ENCODE data around the gene FASTKD3. TPM values are rescaled to one million over a fixed set of nuclear protein-coding genes. Genes with fewer than 3 reads are reported as not detected.

Gene FASTKD3
- total and polyA plus RNA-seq, 12 donors = 8.5 to 32.0 (median 19.9) TPM

DNA sequence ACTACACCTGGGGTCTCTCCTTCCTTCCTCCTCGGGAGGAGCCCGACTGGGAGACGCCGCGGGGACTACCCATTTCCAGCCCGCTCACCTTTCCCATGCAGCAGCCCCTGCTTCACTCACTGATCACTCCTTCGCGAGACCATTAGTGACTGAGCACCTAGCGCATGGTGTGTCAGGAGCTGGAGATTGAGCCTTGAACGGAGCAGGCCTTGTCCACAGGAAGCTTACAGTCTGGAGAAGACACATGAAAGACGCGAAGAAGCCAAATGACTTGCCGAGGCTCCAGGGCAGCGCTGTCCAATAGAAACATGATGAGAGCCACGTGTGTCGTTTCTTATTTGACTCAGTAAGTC lies 17.6 kb downstream of the FASTKD3 start:
- Histone ChIP-seq H3K27ac (peak overlapping the region in 1 of 5 donors; percentile 34), H3K4me3 (peak overlapping the region in 1 of 4 donors; percentile 54), H3K4me1 (replicated peaks in 1 of 2) (peaks cover 0 to 12% of the 10 kb centered on the region in 2 donors), H3K9me3 (replicated peaks in 1 of 3) (no peaks in the 10 kb centered on the region), H3K36me3 (replicated peaks in 1 of 2) (no peaks in the 10 kb centered on the region), H3K27me3 (no peaks in the 10 kb centered on the region)
- no peak for DNase-seq
- intact Hi-C loops (cut with DNase I) = no loop called here
- WGBS, 4 donors = 57 to 66% (median 62%) methylated on average over 16 of the region's 16 CpGs
- TF ChIP-seq, protein P1, sequence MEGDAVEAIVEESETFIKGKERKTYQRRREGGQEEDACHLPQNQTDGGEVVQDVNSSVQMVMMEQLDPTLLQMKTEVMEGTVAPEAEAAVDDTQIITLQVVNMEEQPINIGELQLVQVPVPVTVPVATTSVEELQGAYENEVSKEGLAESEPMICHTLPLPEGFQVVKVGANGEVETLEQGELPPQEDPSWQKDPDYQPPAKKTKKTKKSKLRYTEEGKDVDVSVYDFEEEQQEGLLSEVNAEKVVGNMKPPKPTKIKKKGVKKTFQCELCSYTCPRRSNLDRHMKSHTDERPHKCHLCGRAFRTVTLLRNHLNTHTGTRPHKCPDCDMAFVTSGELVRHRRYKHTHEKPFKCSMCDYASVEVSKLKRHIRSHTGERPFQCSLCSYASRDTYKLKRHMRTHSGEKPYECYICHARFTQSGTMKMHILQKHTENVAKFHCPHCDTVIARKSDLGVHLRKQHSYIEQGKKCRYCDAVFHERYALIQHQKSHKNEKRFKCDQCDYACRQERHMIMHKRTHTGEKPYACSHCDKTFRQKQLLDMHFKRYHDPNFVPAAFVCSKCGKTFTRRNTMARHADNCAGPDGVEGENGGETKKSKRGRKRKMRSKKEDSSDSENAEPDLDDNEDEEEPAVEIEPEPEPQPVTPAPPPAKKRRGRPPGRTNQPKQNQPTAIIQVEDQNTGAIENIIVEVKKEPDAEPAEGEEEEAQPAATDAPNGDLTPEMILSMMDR (IDR thresholded peaks at IDR 0.05) = peak in 1 of 6 experiments; percentile 1
- no peak for TF ChIP-seq POLR2A (IDR thresholded peaks at IDR 0.05)

GRCh38 chr5:7850395-7851239 lies 18.2 kb downstream of the FASTKD3 start, which contains the start of gene CFAP90:
CFAP90 (minus strand) TSS chr5:7851133; CDS start chr5:7851021, 112 bp downstream.
- H3K27me3 ChIP-seq = no peaks in the 10 kb centered on the region
- TF ChIP-seq, protein P1 (IDR thresholded peaks at IDR 0.05) = peak in 4 of 6 experiments; percentile 8 to 43 (median 25)
- no peak for TF ChIP-seq POLR2A (IDR thresholded peaks at IDR 0.05)
- peak within 1 kb of the TSS in 2 of 4 donors; percentile 34 to 54 for H3K4me3 ChIP-seq
- H3K36me3 ChIP-seq (replicated peaks in 1 of 2) = no peaks in the 10 kb centered on the region
- intact Hi-C loops (cut with DNase I) = no loop called here
- H3K27ac ChIP-seq = peak within 1 kb of the TSS in 2 of 5 donors; percentile 10 to 34
- WGBS, 4 donors = 0 to 10% (median 1%) methylated on average over 2 to 76 of the region's 76 CpGs
- no peaks in the 10 kb centered on the region for H3K9me3 ChIP-seq (replicated peaks in 1 of 3)
- DNase-seq = peak; percentile 30 to 75 (median 50)
- peaks cover 0 to 12% of the 10 kb centered on the region in 2 donors for H3K4me1 ChIP-seq (replicated peaks in 1 of 2)

DNA sequence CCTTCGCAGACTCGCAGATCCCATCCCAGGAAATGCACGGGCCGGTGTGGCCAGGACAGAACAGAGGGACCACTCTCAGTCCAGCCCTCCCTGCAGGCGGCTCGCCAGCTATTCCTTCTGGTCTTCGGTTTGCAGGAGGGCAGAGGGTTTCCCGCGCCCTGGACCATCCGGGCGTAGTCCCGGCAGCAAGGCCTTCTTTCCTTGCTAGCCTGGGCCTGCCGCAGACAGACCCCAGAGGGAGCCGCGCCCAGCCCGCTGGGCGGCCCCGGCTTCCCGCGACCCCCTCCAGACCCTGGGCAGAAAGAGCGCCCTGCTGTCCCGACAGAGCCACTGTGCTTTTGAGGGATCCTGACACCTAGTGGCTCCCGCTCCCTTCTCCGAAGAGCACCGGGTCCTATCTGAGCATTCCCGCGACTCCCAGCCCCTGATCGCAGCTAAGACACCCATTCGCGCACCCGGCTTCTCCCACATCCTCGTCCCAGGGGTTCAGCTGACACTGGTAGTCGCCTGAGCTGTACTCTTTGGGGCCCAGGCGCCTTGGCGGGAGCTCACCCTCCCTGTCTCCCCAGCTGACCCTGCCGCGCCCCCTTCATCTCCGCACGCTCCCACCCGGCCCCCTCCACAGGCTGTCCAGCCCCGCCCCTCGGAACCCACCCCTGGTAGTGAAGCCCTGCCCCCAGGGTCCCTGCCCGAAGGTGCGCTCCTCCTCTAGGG lies 19.0 kb downstream of the FASTKD3 start:
- Histone ChIP-seq H3K4me1 (replicated peaks in 1 of 2) (peaks cover 0 to 12% of the 10 kb centered on the region in 2 donors), H3K4me3 (peak overlapping the region in 2 of 4 donors; percentile 34 to 54), H3K9me3 (replicated peaks in 1 of 3) (no peaks in the 10 kb centered on the region), H3K27me3 (no peaks in the 10 kb centered on the region), H3K36me3 (replicated peaks in 1 of 2) (no peaks in the 10 kb centered on the region), H3K27ac (no peak overlapping the region)
- TF ChIP-seq POLR2A (IDR thresholded peaks at IDR 0.05) = no peak
- TF ChIP-seq, protein P1 (IDR thresholded peaks at IDR 0.05) = no peak
- peak in 3 of 7 donors; percentile 17 to 57 (median 17) for DNase-seq
- 4 to 8% (median 6%) methylated on average over 11 to 44 of the region's 44 CpGs for WGBS, 4 donors
- intact Hi-C loops (cut with DNase I) = no loop called here

- TF ChIP-seq, protein P1 (IDR thresholded peaks at IDR 0.05) = no peak
- no peak for TF ChIP-seq POLR2A (IDR thresholded peaks at IDR 0.05)
- intact Hi-C loops (cut with DNase I) = no loop called here
- 60 to 79% (median 68%) methylated on average over 1 to 2 of the region's 2 CpGs for WGBS, 4 donors
- no peaks in the 10 kb centered on the region for H3K36me3 ChIP-seq (replicated peaks in 1 of 2)
- no peaks in the 10 kb centered on the region for H3K9me3 ChIP-seq (replicated peaks in 1 of 3)
- H3K27me3 ChIP-seq = no peaks in the 10 kb centered on the region
- H3K4me1 ChIP-seq (replicated peaks in 1 of 2) = peaks cover 0 to 12% of the 10 kb centered on the region in 2 donors
- H3K4me3 ChIP-seq = no peak overlapping the region
- no peak overlapping the region for H3K27ac ChIP-seq
- no peak for DNase-seq
Observed at GRCh38 chr5:7848296-7848695, 20.5 kb downstream of the FASTKD3 start.

All from adrenal gland (tissue), 12 donors.